ENCODE data around the gene TMTC2. TPM values are rescaled to one million over a fixed set of nuclear protein-coding genes. Genes with fewer than 3 reads are reported as not detected.

TMTC2 gene
- total and polyA plus RNA-seq, 2 donors from 2014 or later: 6.0 to 32.9 TPM

- intact Hi-C loops (cut with DNase I): no loop called here
- Histone ChIP-seq H3K4me1 (ENCODE audit: control insufficient read depth in 2 of 3, insufficient read depth in 2 of 3, low read depth in 1 of 3, low read length in 3 of 3) (no peaks in the 10 kb centered on the region), H3K36me3 (ENCODE audit: control insufficient read depth in 2 of 3, insufficient read depth in 3 of 3, low read length in 3 of 3) (no peaks in the 10 kb centered on the region), H3K27ac (ENCODE audit: low read depth in 2 of 2, low read length in 2 of 2) (no peak overlapping the region), H3K9me3 (ENCODE audit: control insufficient read depth in 2 of 3, insufficient read depth in 1 of 3, low read length in 3 of 3) (no peaks in the 10 kb centered on the region), H3K27me3 (ENCODE audit: control insufficient read depth, insufficient read depth, low read length) (no peaks in the 10 kb centered on the region), H3K4me3 (ENCODE audit: low read length in 3 of 3) (no peak overlapping the region), H3K9ac (ENCODE audit: low read length in 3 of 3) (no peak overlapping the region)
- DNase-seq: no peak
- no peak for TF ChIP-seq CTCF (IDR thresholded peaks at IDR 0.05; ENCODE audit: borderline replicate concordance, extremely low read depth, insufficient read depth)
- no peak for FAIRE-seq
Observed at GRCh38 chr12:82723891-82724290, 37.2 kb downstream of the TMTC2 start.

GRCh38 chr12:82725741-82726140, 39.0 kb downstream of the TMTC2 start:
- no peaks in the 10 kb centered on the region for H3K4me1 ChIP-seq (ENCODE audit: control insufficient read depth in 2 of 3, insufficient read depth in 2 of 3, low read depth in 1 of 3, low read length in 3 of 3)
- TF ChIP-seq CTCF (IDR thresholded peaks at IDR 0.05; ENCODE audit: borderline replicate concordance, extremely low read depth, insufficient read depth): no peak
- DNase-seq: no peak
- intact Hi-C loops (cut with DNase I): no loop called here
- FAIRE-seq: no peak
- no peaks in the 10 kb centered on the region for H3K9me3 ChIP-seq (ENCODE audit: control insufficient read depth in 2 of 3, insufficient read depth in 1 of 3, low read length in 3 of 3)
- no peaks in the 10 kb centered on the region for H3K36me3 ChIP-seq (ENCODE audit: control insufficient read depth in 2 of 3, insufficient read depth in 3 of 3, low read length in 3 of 3)
- no peak overlapping the region for H3K4me3 ChIP-seq (ENCODE audit: low read length in 3 of 3)
- H3K9ac ChIP-seq (ENCODE audit: low read length in 3 of 3): no peak overlapping the region
- no peaks in the 10 kb centered on the region for H3K27me3 ChIP-seq (ENCODE audit: control insufficient read depth, insufficient read depth, low read length)
- H3K27ac ChIP-seq (ENCODE audit: low read depth in 2 of 2, low read length in 2 of 2): no peak overlapping the region

- no peaks in the 10 kb centered on the region for H3K9me3 ChIP-seq (ENCODE audit: control insufficient read depth in 2 of 3, insufficient read depth in 1 of 3, low read length in 3 of 3)
- intact Hi-C loops (cut with DNase I): no loop called here
- H3K4me1 ChIP-seq (ENCODE audit: control insufficient read depth in 2 of 3, insufficient read depth in 2 of 3, low read depth in 1 of 3, low read length in 3 of 3): no peaks in the 10 kb centered on the region
- no peak overlapping the region for H3K9ac ChIP-seq (ENCODE audit: low read length in 3 of 3)
- no peak overlapping the region for H3K27ac ChIP-seq (ENCODE audit: low read depth in 2 of 2, low read length in 2 of 2)
- H3K27me3 ChIP-seq (ENCODE audit: control insufficient read depth, insufficient read depth, low read length): no peaks in the 10 kb centered on the region
- DNase-seq: no peak
- no peaks in the 10 kb centered on the region for H3K36me3 ChIP-seq (ENCODE audit: control insufficient read depth in 2 of 3, insufficient read depth in 3 of 3, low read length in 3 of 3)
- no peak overlapping the region for H3K4me3 ChIP-seq (ENCODE audit: low read length in 3 of 3)
- no peak for TF ChIP-seq CTCF (IDR thresholded peaks at IDR 0.05; ENCODE audit: borderline replicate concordance, extremely low read depth, insufficient read depth)
- no peak for FAIRE-seq
Observed at GRCh38 chr12:82727886-82728285, 41.2 kb downstream of the TMTC2 start.

GRCh38 chr12:82728710-82729109, 42.0 kb downstream of the TMTC2 start:
- Histone ChIP-seq H3K4me1 (ENCODE audit: control insufficient read depth in 2 of 3, insufficient read depth in 2 of 3, low read depth in 1 of 3, low read length in 3 of 3) (no peaks in the 10 kb centered on the region), H3K4me3 (ENCODE audit: low read length in 3 of 3) (no peak overlapping the region), H3K36me3 (ENCODE audit: control insufficient read depth in 2 of 3, insufficient read depth in 3 of 3, low read length in 3 of 3) (no peaks in the 10 kb centered on the region), H3K27ac (ENCODE audit: low read depth in 2 of 2, low read length in 2 of 2) (no peak overlapping the region), H3K9ac (ENCODE audit: low read length in 3 of 3) (no peak overlapping the region), H3K9me3 (ENCODE audit: control insufficient read depth in 2 of 3, insufficient read depth in 1 of 3, low read length in 3 of 3) (no peaks in the 10 kb centered on the region), H3K27me3 (ENCODE audit: control insufficient read depth, insufficient read depth, low read length) (no peaks in the 10 kb centered on the region)
- no peak for TF ChIP-seq CTCF (IDR thresholded peaks at IDR 0.05; ENCODE audit: borderline replicate concordance, extremely low read depth, insufficient read depth)
- intact Hi-C loops (cut with DNase I): no loop called here
- DNase-seq (no peak), FAIRE-seq (no peak)
